ENCODE measurements around the gene DNAI1. TPM values are rescaled to one million over a fixed set of nuclear protein-coding genes. Genes with fewer than 3 reads are reported as not detected.
"Not testable (repeated sequence)": the region's sequence is repeated elsewhere in the genome, so short reads cannot be mapped to it uniquely, and the experiment has no call there.

The DNAI1 gene
- polyA plus RNA-seq, 4 donors: 0.99 to 5.7 (median 3.7) TPM

- no peak for DNase-seq (ENCODE audit: low read depth in 4 of 4, low spot score in 2 of 4)
These were observed 11.7 kb upstream of the DNAI1 start for GRCh38 chr9:34446951-34447350.

DNA sequence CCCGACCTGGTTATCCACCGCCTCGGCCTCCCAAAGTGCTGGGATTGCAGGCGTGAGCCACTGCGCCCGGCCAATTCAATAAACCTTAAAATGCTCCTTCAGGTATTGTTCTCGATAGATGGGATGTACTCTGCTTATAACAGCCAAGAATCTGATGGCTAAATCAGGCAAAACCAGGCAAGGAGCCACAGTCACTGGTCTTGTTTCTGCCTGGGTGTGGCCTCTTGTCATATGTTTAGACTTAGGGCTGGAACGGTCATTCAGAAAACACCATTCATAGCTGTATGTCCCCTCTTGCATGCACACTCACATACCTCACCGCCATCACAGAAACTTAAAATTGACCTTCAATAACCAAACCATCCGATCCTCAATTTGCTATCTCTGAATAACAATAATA lies 8.0 kb upstream of the DNAI1 start:
- DNase-seq (ENCODE audit: low read depth in 4 of 4, low spot score in 2 of 4): no peak

DNA sequence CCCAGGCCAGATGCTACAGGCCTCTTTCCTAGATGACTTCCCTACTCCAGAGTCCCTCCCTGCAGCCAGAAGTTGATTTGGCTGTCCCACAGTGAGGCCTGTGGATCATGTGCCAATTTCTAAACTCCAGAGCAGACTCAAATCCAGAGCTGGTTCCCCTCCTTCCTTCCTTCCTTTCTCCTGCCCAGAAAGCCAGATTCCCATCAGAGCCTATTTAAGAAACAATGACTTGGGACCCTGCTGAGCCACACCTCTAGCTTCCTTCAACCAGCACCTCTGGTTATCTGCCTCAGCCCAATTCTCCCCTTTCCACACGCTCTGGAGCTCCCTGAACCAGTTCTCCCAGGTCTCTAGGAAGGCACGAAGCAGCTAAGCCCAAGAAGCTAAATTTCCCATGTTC lies 7.5 kb upstream of the DNAI1 start:
- no peak for DNase-seq (ENCODE audit: low read depth in 4 of 4, low spot score in 2 of 4)

- no peak for DNase-seq (ENCODE audit: low read depth in 4 of 4, low spot score in 2 of 4)
These were observed 7.1 kb upstream of the DNAI1 start for GRCh38 chr9:34451545-34451944.

DNA sequence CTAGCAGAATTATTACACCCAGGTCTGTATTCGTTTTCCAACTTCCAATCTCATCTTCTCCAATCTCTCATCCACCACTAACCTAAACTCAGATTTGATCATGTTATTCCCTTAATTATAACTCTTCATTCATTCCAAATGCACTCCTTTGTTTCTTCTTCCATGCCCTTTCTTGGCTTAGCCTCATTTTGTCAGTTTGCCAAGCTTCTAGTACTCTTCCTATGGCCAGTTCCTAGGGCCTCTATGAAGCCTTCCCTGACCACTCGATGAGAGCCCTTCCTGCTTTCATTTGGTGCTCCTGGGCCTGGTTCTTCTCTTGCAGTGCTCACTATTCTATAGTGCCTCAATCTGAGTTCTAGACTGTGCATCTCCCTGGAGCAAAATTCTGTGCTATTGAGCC lies 6.0 kb upstream of the DNAI1 start:
- no peak for DNase-seq (ENCODE audit: low read depth in 4 of 4, low spot score in 2 of 4)

GRCh38 chr9:34454571-34455065 lies 4.0 kb upstream of the DNAI1 start:
- DNase-seq (ENCODE audit: low read depth in 4 of 4, low spot score in 2 of 4): no peak

DNA sequence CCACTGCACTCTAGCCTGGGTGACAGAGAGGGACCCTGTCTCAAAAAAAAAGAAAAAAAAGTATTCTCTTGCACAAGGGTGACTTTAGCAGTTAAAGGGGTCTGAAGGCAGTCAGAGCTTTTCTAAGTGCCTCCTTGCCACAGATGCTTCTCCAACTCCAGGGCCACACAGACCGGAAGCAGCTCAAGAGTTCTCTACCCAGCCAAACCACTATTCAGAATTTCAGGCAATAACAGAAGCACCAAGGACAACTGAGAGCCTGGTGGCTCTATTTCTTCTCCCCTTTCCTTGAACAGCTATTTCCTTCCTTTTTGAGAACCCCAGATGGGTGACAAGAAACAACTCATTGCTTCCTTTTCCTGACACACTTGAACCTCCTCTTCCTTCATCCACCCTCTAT lies 2.5 kb upstream of the DNAI1 start:
- DNase-seq (ENCODE audit: low read depth in 4 of 4, low spot score in 2 of 4): no peak

GRCh38 chr9:34456746-34457145 lies 1.9 kb upstream of the DNAI1 start:
- no peak for DNase-seq (ENCODE audit: low read depth in 4 of 4, low spot score in 2 of 4)

- DNase-seq (ENCODE audit: low read depth in 4 of 4, low spot score in 2 of 4): peak in 1 of 4 donors; percentile 43
These were observed 1.2 kb upstream of the DNAI1 start for GRCh38 chr9:34457266-34458012.

GRCh38 chr9:34458959-34459340 lies 345 bp downstream of the DNAI1 start:
- no peak for DNase-seq (ENCODE audit: low read depth in 4 of 4, low spot score in 2 of 4)

GRCh38 chr9:34459356-34459755 lies 751 bp downstream of the DNAI1 start:
- no peak for DNase-seq (ENCODE audit: low read depth in 4 of 4, low spot score in 2 of 4)

GRCh38 chr9:34459941-34460340 lies 1.3 kb downstream of the DNAI1 start:
- DNase-seq (ENCODE audit: low read depth in 4 of 4, low spot score in 2 of 4): no peak

- DNase-seq (ENCODE audit: low read depth in 4 of 4, low spot score in 2 of 4): no peak
These were observed 4.7 kb downstream of the DNAI1 start for GRCh38 chr9:34463098-34463900.

DNA sequence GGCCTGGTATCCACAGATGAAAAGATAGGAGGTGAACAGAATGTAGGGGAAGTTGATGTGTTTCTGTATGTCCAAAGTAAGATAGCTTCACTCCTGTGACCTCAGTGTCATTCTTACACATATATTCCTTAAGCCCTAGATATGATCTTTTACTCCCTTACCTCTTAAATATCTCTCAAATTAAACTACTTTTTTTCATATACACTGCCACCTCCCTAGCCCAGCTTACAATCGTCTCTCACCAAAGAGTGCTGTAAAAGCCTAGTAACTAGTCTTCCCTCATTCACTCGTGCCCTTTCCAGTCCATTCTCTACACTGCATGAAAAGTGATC lies 5.3 kb downstream of the DNAI1 start:
- DNase-seq (ENCODE audit: low read depth in 4 of 4, low spot score in 2 of 4): no peak

DNA sequence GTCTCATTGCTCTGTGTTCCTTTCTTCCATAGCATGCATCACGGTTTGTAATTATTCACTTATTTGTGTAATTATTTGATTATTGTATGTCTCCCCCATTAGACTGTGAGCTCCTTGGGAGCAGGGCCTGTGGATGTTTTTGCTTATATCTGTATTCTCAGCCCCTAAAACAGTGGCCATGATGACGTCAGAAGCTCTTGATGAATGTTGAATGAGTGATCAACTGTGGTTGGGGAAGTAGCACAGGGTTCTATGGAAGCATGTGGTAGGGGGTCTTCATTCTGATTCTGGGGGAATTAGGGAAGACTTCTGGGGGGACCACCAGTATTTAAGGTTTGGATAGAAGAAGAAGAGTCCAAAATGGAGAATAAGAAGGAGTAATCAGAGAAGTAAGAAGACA lies 6.0 kb downstream of the DNAI1 start:
- no peak for DNase-seq (ENCODE audit: low read depth in 4 of 4, low spot score in 2 of 4)

- no peak for DNase-seq (ENCODE audit: low read depth in 4 of 4, low spot score in 2 of 4)
These were observed 6.9 kb downstream of the DNAI1 start for GRCh38 chr9:34465468-34465867.

GRCh38 chr9:34475097-34475496 lies 16.5 kb downstream of the DNAI1 start:
- no peak for DNase-seq (ENCODE audit: low read depth in 4 of 4, low spot score in 2 of 4)

DNA sequence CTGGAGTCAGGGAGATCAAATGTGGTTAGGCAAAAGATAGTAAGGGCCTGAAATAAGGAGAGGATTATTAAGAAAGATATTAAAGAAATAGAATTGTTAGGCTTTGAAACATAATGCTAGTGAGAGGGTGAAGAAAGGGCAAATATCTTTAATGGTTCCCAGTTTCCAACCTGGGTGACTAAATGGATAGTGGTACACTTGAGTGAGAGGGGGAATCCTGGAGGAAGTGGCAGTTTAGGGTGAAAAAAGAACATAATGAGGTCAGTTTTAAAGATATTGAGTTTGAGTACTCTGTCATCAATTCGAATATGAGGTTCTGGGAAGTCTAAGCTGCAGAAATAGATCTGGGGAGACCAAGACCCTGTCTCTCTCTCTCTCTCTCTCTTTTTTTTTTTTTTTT lies 18.9 kb downstream of the DNAI1 start:
- no peak for DNase-seq (ENCODE audit: low read depth in 4 of 4, low spot score in 2 of 4)

GRCh38 chr9:34479431-34479866 lies 20.8 kb downstream of the DNAI1 start:
- no peak for DNase-seq (ENCODE audit: low read depth in 4 of 4, low spot score in 2 of 4)

DNA sequence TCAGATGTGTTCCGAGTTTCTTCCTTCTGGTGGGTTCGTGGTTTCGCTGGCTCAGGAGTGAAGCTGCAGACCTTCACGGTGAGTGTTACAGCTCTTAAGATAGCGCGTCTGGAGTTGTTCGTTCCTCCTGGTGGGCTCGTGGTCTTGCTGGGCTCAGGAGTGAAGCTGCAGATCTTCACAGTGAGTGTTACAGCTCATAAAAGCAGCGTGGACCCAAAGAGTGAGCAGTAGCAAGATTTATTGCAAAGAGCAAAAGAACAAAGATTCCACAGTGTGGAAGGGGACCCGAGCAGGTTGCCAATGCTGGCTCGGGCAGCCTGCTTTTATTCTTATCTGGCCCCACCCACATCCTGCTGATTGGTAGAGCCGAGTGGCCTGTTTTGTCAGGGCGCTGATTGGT lies 23.0 kb downstream of the DNAI1 start:
- not testable (repeated sequence) for DNase-seq (ENCODE audit: low read depth in 4 of 4, low spot score in 2 of 4)

- not testable (repeated sequence) for DNase-seq (ENCODE audit: low read depth in 4 of 4, low spot score in 2 of 4)
These were observed 24.1 kb downstream of the DNAI1 start for GRCh38 chr9:34482746-34483145.

GRCh38 chr9:34484678-34485077 lies 26.1 kb downstream of the DNAI1 start:
- no peak for DNase-seq (ENCODE audit: low read depth in 4 of 4, low spot score in 2 of 4)

All from left renal cortex interstitium (tissue), 4 donors.